ENCODE measurements around the gene DBF4B.

DBF4B gene

DNA sequence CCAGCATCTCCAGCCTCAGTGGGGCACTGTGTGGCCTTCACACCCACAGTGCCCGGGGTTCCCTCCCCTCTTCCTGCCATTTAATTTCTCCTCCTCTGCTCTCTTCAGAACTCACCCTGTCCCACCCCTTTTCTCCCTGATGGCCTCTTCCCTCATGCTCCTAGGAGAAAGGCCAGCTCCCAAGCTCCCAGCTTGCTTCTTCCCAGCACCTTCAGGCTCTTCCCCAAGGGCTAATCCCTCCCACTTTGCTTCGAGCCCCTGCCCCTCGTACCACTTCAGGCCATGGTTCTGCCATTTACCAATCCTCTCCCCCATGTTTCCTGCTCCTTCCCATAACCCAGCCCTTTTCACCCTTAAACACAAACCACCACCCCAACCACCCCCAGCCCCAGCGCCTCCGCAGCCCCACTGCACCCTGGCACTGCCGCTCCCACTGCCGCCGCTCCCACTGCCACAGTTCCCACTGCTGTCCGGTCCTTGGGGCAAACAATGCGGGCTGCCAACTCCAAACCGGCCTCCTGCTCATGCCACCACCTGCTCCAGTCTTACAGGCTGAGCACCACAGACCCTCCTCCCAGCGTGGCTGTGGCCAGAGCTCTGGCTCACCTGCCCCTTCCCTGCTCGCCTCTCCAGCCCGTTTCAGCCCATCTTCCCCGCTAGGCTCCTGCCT lies 78.9 kb downstream of the DBF4B start:
- Histone ChIP-seq H3K4me3 (ENCODE audit: low read depth, low read length) (no peak overlapping the region), H3K4me1 (no peaks in the 10 kb centered on the region), H3K9me3 (no peaks in the 10 kb centered on the region), H3K36me3 (no peaks in the 10 kb centered on the region), H3K27me3 (no peaks in the 10 kb centered on the region)
- no peak for DNase-seq
- TF ChIP-seq, protein P1, sequence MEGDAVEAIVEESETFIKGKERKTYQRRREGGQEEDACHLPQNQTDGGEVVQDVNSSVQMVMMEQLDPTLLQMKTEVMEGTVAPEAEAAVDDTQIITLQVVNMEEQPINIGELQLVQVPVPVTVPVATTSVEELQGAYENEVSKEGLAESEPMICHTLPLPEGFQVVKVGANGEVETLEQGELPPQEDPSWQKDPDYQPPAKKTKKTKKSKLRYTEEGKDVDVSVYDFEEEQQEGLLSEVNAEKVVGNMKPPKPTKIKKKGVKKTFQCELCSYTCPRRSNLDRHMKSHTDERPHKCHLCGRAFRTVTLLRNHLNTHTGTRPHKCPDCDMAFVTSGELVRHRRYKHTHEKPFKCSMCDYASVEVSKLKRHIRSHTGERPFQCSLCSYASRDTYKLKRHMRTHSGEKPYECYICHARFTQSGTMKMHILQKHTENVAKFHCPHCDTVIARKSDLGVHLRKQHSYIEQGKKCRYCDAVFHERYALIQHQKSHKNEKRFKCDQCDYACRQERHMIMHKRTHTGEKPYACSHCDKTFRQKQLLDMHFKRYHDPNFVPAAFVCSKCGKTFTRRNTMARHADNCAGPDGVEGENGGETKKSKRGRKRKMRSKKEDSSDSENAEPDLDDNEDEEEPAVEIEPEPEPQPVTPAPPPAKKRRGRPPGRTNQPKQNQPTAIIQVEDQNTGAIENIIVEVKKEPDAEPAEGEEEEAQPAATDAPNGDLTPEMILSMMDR (IDR thresholded peaks at IDR 0.05; ENCODE audit: low read depth, low read length): no peak

DNA sequence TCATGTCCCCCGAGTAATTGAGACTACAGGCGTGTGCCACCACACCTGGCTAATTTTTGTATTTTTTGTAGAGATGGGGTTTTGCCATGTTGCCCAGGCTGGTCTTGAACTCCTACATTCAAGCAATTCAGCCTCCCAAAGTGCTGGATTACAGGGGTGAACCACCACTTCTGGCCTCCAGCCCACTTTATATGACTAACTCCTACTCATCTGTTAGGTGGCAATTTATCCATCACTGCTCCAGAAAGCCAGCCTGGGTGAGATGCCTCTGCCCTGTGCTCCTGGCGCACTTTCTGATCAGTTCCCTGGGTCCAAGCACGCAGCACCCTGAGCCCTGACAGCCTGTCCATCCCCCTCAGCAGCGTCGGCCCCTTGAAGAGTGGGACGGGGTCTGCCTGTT lies 79.7 kb downstream of the DBF4B start:
- no peak for DNase-seq
- Histone ChIP-seq H3K4me3 (ENCODE audit: low read depth, low read length) (no peak overlapping the region), H3K9me3 (no peaks in the 10 kb centered on the region), H3K27me3 (no peaks in the 10 kb centered on the region), H3K36me3 (no peaks in the 10 kb centered on the region), H3K4me1 (no peaks in the 10 kb centered on the region)
- TF ChIP-seq, protein P1 (IDR thresholded peaks at IDR 0.05; ENCODE audit: low read depth, low read length): no peak

DNA sequence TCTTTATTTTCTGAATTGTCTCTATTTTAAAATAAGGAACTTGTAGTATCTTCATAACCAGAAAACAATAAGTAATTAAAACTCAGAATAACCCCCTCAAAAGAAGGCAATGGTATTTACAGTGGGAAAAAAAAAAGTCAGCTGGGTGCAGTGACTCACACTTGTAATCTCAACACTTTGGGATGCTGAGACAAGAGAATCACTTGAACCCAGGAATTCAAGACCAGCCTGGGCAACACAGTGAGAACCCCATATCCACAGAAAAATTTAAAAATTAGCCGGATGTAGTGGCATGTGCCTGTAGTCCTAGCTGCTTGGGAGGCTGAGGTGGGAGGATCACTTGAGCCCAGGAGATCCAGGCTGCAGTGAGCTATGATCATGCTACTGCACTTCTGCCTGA lies 83.8 kb downstream of the DBF4B start:
- Histone ChIP-seq H3K36me3 (no peaks in the 10 kb centered on the region), H3K4me1 (no peaks in the 10 kb centered on the region), H3K9me3 (no peaks in the 10 kb centered on the region), H3K27me3 (no peaks in the 10 kb centered on the region), H3K4me3 (ENCODE audit: low read depth, low read length) (no peak overlapping the region)
- TF ChIP-seq, protein P1 (IDR thresholded peaks at IDR 0.05; ENCODE audit: low read depth, low read length): no peak
- DNase-seq: no peak

DNA sequence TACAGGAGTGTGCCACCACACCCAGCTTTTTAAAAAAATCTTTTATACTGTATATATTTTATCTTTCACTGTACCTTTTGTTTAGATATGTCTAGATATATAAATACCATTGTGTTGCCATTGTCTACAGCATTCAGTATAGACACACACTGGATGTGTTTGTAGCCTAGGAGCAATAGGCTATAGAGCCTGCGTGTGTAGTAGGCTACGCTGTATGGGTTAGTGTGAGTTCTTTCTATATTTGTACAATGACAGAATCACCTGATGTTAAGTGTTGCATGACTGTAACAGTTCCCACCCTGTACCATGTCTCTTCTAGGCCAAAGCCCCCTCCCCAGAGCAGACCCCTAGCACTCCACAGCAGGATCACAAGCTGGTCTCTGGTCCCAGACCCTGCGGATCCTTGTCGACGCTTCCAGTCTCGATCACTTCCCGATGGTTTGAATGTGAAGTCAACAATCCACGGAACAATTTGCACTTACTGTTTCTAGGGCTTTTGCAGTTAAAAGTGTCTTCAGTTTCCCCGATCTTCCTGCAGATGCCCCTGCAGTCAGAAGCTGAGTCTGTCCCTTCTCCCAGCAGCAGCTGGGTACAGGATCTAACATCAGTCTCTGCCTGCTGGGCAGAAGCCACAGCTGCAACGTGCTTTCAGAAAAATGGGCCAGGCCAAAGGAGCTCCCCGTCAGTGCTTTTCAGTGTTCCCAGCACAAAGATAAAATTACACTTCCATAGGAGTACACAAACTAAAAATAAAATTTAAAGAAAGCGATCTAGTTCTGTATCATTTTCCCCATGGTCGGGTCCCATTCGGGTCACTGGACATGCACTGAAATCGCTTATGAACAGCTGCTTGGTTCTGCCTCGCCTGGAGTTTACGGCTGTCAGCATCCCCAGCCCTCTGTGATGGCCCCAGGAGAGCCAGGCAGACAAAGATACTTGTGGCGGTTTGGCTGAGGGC lies 85.7 kb downstream of the DBF4B start:
- no peaks in the 10 kb centered on the region for H3K9me3 ChIP-seq
- H3K4me3 ChIP-seq (ENCODE audit: low read depth, low read length): no peak overlapping the region
- H3K27me3 ChIP-seq: no peaks in the 10 kb centered on the region
- 0 out of 2 replicates have a peak, but pooled peaks cover 4% of the 10 kb centered on the region for H3K36me3 ChIP-seq
- no peak for DNase-seq
- no peaks in the 10 kb centered on the region for H3K4me1 ChIP-seq
- TF ChIP-seq, protein P1 (IDR thresholded peaks at IDR 0.05; ENCODE audit: low read depth, low read length): no peak

DNA sequence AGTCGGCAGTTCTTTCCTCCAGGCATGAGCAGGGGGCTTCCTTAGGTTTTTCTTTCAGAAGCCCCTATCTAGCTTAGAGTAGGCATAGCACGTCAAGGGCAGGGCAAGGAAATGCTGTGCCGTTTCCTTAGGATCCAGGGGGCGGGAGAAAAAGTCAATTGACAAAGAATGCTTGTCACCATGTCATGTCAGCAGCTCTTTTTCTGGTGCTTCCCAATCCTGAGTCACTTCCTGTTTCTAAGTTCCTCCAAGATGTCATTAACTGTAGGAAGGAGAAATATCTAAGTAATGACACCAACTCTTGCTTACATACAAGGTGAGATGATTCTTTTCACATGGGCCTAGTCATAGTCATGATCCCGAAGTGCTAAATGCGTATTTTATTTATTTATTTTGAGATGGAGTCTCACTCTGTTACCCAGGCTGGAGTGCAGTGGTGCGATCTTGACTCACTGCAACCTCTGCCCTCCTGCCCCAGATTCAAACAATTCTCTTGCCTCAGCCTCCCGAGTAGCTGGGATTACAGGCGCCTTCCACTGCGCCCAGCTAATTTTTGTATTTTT lies 86.5 kb downstream of the DBF4B start:
- H3K4me1 ChIP-seq: no peaks in the 10 kb centered on the region
- H3K27me3 ChIP-seq: no peaks in the 10 kb centered on the region
- H3K9me3 ChIP-seq: no peaks in the 10 kb centered on the region
- TF ChIP-seq, protein P1 (IDR thresholded peaks at IDR 0.05; ENCODE audit: low read depth, low read length): no peak
- 0 out of 2 replicates have a peak, but pooled peaks cover 4% of the 10 kb centered on the region for H3K36me3 ChIP-seq
- no peak for DNase-seq
- no peak overlapping the region for H3K4me3 ChIP-seq (ENCODE audit: low read depth, low read length)

Data from BE2C (cell line).